Measurements from ENCODE around the gene CKM.

DNA sequence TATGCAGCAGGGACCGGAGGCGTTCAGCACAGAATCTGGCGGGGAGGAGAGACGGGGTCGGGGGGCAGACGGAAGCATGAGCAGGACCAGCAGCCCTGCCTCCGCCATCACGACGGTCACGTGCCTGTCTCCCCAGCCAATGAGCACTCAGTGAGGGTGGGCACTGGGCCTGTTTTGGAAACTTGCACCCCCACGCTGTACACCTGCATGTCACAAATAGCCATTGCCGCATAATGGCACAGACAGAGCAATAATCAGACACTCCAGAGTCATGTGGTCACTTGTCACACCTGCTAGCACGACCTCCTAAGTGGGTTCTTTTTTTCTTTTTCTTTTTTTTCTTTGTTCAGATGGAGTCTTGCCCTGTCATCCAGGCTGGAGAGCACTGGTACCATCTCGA lies 38.9 kb upstream of the CKM start:
- TF ChIP-seq, protein P1, sequence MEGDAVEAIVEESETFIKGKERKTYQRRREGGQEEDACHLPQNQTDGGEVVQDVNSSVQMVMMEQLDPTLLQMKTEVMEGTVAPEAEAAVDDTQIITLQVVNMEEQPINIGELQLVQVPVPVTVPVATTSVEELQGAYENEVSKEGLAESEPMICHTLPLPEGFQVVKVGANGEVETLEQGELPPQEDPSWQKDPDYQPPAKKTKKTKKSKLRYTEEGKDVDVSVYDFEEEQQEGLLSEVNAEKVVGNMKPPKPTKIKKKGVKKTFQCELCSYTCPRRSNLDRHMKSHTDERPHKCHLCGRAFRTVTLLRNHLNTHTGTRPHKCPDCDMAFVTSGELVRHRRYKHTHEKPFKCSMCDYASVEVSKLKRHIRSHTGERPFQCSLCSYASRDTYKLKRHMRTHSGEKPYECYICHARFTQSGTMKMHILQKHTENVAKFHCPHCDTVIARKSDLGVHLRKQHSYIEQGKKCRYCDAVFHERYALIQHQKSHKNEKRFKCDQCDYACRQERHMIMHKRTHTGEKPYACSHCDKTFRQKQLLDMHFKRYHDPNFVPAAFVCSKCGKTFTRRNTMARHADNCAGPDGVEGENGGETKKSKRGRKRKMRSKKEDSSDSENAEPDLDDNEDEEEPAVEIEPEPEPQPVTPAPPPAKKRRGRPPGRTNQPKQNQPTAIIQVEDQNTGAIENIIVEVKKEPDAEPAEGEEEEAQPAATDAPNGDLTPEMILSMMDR (IDR thresholded peaks at IDR 0.05): no peak
- no peak for TF ChIP-seq POLR2A (IDR thresholded peaks at IDR 0.05)
